Trophoblast cell (in vitro differentiated cells and primary cell): ENCODE measurements around the gene CUL4A.

Source experiments
- DNase-seq, 2 donors: peaks; one replicate each; pipeline ENCODE4 v3.0.0-alpha.2; 2016
- H2AFZ ChIP-seq: 2 replicates; pipeline ENCODE4 v1.6.1; 2013; ENCODE audit warnings: low read length, moderate library complexity, mild to moderate bottlenecking; ENCODE audit not compliant: insufficient read depth, poor library complexity
- H2AK5ac ChIP-seq: 2 replicates; pipeline ENCODE4 v1.6.1; 2013; ENCODE audit warnings: mild to moderate bottlenecking, low read length
- H2BK120ac ChIP-seq: 2 replicates; pipeline ENCODE4 v1.6.1; 2013; ENCODE audit warnings: low read length, mild to moderate bottlenecking, moderate library complexity; ENCODE audit not compliant: insufficient read depth, poor library complexity
- H2BK12ac ChIP-seq: 2 replicates; pipeline ENCODE4 v1.6.1; 2013; ENCODE audit warnings: mild to moderate bottlenecking, low read length, moderate library complexity
- H2BK5ac ChIP-seq: 2 replicates; pipeline ENCODE4 v1.6.1; 2013; ENCODE audit warnings: low read length, low read depth, moderate library complexity, mild to moderate bottlenecking; ENCODE audit not compliant: poor library complexity
- H3K14ac ChIP-seq: 2 replicates; pipeline ENCODE4 v1.6.1; 2013; ENCODE audit warnings: mild to moderate bottlenecking, low read length
- H3K18ac ChIP-seq: 2 replicates; pipeline ENCODE4 v1.6.1; 2013; ENCODE audit warnings: mild to moderate bottlenecking, low read length
- H3K23ac ChIP-seq: 2 replicates; pipeline ENCODE4 v1.6.1; 2013; ENCODE audit warnings: low read length
- H3K27ac ChIP-seq: 2 replicates; pipeline ENCODE4 v1.5.1; 2013; ENCODE audit warnings: low read depth, mild to moderate bottlenecking, inconsistent platforms, low read length, moderate library complexity
- H3K27me3 ChIP-seq: 2 replicates; pipeline ENCODE4 v1.6.1; 2013; ENCODE audit warnings: inconsistent platforms, mild to moderate bottlenecking, low read length, moderate library complexity; ENCODE audit not compliant: insufficient read depth
- H3K36me3 ChIP-seq, 2 experiments: 1 replicate in 1 of 2; 2 replicates in 1 of 2; pipeline ENCODE4 v1.6.1; 2013; ENCODE audit warnings: low read length in 2 of 2, mild to moderate bottlenecking in 2 of 2, moderate library complexity in 1 of 2; ENCODE audit not compliant: insufficient read depth in 2 of 2, control insufficient read depth in 1 of 2
- H3K4ac ChIP-seq: 2 replicates; pipeline ENCODE4 v1.6.1; 2013; ENCODE audit warnings: low read depth, mild to moderate bottlenecking, low read length, moderate library complexity
- H3K4me1 ChIP-seq, 2 experiments: 1 replicate in 1 of 2; 2 replicates in 1 of 2; pipeline ENCODE4 v1.6.1; 2013; ENCODE audit warnings: low read length in 2 of 2, mild to moderate bottlenecking in 2 of 2, moderate library complexity in 1 of 2; ENCODE audit not compliant: insufficient read depth in 2 of 2, control insufficient read depth in 1 of 2
- H3K4me2 ChIP-seq: 2 replicates; pipeline ENCODE4 v1.6.1; 2013; ENCODE audit warnings: inconsistent platforms, mild to moderate bottlenecking, low read length, moderate library complexity
- H3K4me3 ChIP-seq: 2 replicates; pipeline ENCODE4 v1.5.1; 2013; ENCODE audit warnings: mild to moderate bottlenecking, low read depth, low read length, inconsistent platforms
- H3K79me1 ChIP-seq: one replicate; pipeline ENCODE4 v1.6.1; 2013; ENCODE audit warnings: low read length
- H3K79me2 ChIP-seq: 2 replicates; pipeline ENCODE4 v1.6.1; 2013; ENCODE audit warnings: low read length, mild to moderate bottlenecking; ENCODE audit not compliant: control insufficient read depth, insufficient read depth, poor library complexity
- H3K9ac ChIP-seq: 2 replicates; pipeline ENCODE4 v1.6.1; 2013; ENCODE audit warnings: mild to moderate bottlenecking, low read length
- H3K9me3 ChIP-seq: 2 replicates; pipeline ENCODE4 v1.6.1; 2013; ENCODE audit warnings: low read depth, mild to moderate bottlenecking, control low read depth, inconsistent platforms, low read length; ENCODE audit not compliant: insufficient read depth
- H4K12ac ChIP-seq: 2 replicates; pipeline ENCODE4 v1.6.1; 2013; ENCODE audit warnings: low read depth, mild to moderate bottlenecking, low read length, moderate library complexity
- H4K8ac ChIP-seq: 2 replicates; pipeline ENCODE4 v1.6.1; 2013; ENCODE audit warnings: low read depth, mild to moderate bottlenecking, low read length, moderate library complexity
- H4K91ac ChIP-seq: one replicate; pipeline ENCODE4 v1.6.1; 2013; ENCODE audit warnings: low read depth, mild to moderate bottlenecking, low read length, moderate library complexity
- WGBS: extraction: QIAGEN DNeasy Blood & Tissue Kit; methylation state at CpG from one replicate; pipeline ENCODE4 v1.1.7; 2013; ENCODE audit warnings: missing lambda C conversion rate; ENCODE audit not compliant: insufficient read length, insufficient coverage; ENCODE audit errors: extremely low coverage; 5-methylcytosine and 5-hydroxymethylcytosine counted together

CUL4A gene

GRCh38 chr13:113205428-113205931 lies 3.9 kb upstream of the CUL4A start:
- peaks cover 0 to 5% of the 10 kb centered on the region in 2 experiments for H3K36me3 ChIP-seq
- no peak overlapping the region for H3K23ac ChIP-seq
- no CpG with 5 or more reads among the region's 5 CpGs for WGBS
- peaks cover 13% of the 10 kb centered on the region in 2 experiments for H3K4me1 ChIP-seq
- H2BK120ac ChIP-seq = no peak overlapping the region
- no peak overlapping the region for H3K14ac ChIP-seq
- no peak overlapping the region for H3K4me2 ChIP-seq
- no peak overlapping the region for H4K12ac ChIP-seq
- H4K8ac ChIP-seq = no peak overlapping the region
- peak overlapping the region; percentile 40 for H3K4ac ChIP-seq
- H3K4me3 ChIP-seq = no peak overlapping the region
- H3K79me2 ChIP-seq = peaks cover 19% of the 10 kb centered on the region
- H2AFZ ChIP-seq = no peak overlapping the region
- no peak overlapping the region for H2BK5ac ChIP-seq
- H2AK5ac ChIP-seq = no peak overlapping the region
- no peak overlapping the region for H2BK12ac ChIP-seq
- no peak overlapping the region for H3K9ac ChIP-seq
- no peak overlapping the region for H4K91ac ChIP-seq
- peaks cover 5% of the 10 kb centered on the region for H3K9me3 ChIP-seq
- peaks cover 20% of the 10 kb centered on the region for H3K79me1 ChIP-seq
- H3K18ac ChIP-seq = no peak overlapping the region
- H3K27me3 ChIP-seq = no peaks in the 10 kb centered on the region
- no peak overlapping the region for H3K27ac ChIP-seq
- no peak for DNase-seq

DNA sequence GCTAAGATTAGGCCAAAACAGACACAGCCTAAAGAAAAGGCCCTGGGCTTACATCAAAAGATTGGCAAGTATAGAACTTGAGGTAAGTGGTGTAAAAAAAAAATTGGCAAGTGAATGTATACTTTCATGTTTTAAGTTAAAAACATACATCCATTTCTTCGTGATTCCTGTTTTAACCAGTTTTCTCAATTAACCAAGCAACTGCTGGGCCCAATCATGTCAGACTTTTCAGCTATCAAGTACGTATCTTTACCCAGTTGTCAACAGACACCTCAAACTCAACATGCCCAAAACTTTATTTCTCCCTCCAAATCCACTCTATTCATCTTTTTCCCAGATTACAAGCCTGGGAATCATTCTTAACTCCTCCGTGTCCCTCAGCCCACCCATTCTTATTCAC lies 2.0 kb upstream of the CUL4A start:
- peaks cover 13% of the 10 kb centered on the region in 2 experiments for H3K4me1 ChIP-seq
- no peak overlapping the region for H2AK5ac ChIP-seq
- H3K4me3 ChIP-seq = no peak overlapping the region
- peaks cover 19% of the 10 kb centered on the region for H3K79me2 ChIP-seq
- no peak overlapping the region for H4K91ac ChIP-seq
- H3K14ac ChIP-seq = no peak overlapping the region
- peak overlapping the region; percentile 84 for H3K4me2 ChIP-seq
- no peak overlapping the region for H3K23ac ChIP-seq
- no peak overlapping the region for H2AFZ ChIP-seq
- no peak overlapping the region for H4K8ac ChIP-seq
- H4K12ac ChIP-seq = no peak overlapping the region
- H3K27ac ChIP-seq = no peak overlapping the region
- peaks cover 0 to 5% of the 10 kb centered on the region in 2 experiments for H3K36me3 ChIP-seq
- no peaks in the 10 kb centered on the region for H3K27me3 ChIP-seq
- H2BK5ac ChIP-seq = no peak overlapping the region
- H3K9me3 ChIP-seq = peaks cover 5% of the 10 kb centered on the region
- WGBS = no CpG with 5 or more reads among the region's 3 CpGs
- DNase-seq = no peak
- H3K79me1 ChIP-seq = peaks cover 20% of the 10 kb centered on the region
- H2BK120ac ChIP-seq = no peak overlapping the region
- H3K9ac ChIP-seq = no peak overlapping the region
- H3K18ac ChIP-seq = no peak overlapping the region
- H2BK12ac ChIP-seq = no peak overlapping the region
- H3K4ac ChIP-seq = no peak overlapping the region

GRCh38 chr13:113207890-113208420 lies 1.5 kb upstream of the CUL4A start:
- H3K79me2 ChIP-seq = peaks cover 19% of the 10 kb centered on the region
- peak overlapping the region; percentile 90 for H2AFZ ChIP-seq
- peak overlapping the region; percentile 57 for H3K9ac ChIP-seq
- DNase-seq = peak; percentile 86 to 88
- H3K18ac ChIP-seq = peak overlapping the region; percentile 71
- peaks cover 5% of the 10 kb centered on the region for H3K9me3 ChIP-seq
- H3K23ac ChIP-seq = peak overlapping the region; percentile 51
- peak overlapping the region; percentile 99 for H3K4me3 ChIP-seq
- peak overlapping the region; percentile 63 for H4K12ac ChIP-seq
- H3K79me1 ChIP-seq = peaks cover 20% of the 10 kb centered on the region
- H3K27ac ChIP-seq = peak overlapping the region; percentile 98
- H2AK5ac ChIP-seq = peak overlapping the region; percentile 42
- no CpG with 5 or more reads among the region's 44 CpGs for WGBS
- H3K27me3 ChIP-seq = no peaks in the 10 kb centered on the region
- H2BK120ac ChIP-seq = peak overlapping the region; percentile 27
- peak overlapping the region; percentile 84 for H3K4me2 ChIP-seq
- H4K8ac ChIP-seq = peak overlapping the region; percentile 93
- peaks cover 0 to 5% of the 10 kb centered on the region in 2 experiments for H3K36me3 ChIP-seq
- no peak overlapping the region for H2BK12ac ChIP-seq
- H4K91ac ChIP-seq = peak overlapping the region; percentile 56
- H3K4ac ChIP-seq = peak overlapping the region; percentile 31
- peak overlapping the region; percentile 34 for H2BK5ac ChIP-seq
- peaks cover 13% of the 10 kb centered on the region in 2 experiments for H3K4me1 ChIP-seq
- peak overlapping the region; percentile 56 for H3K14ac ChIP-seq

DNA sequence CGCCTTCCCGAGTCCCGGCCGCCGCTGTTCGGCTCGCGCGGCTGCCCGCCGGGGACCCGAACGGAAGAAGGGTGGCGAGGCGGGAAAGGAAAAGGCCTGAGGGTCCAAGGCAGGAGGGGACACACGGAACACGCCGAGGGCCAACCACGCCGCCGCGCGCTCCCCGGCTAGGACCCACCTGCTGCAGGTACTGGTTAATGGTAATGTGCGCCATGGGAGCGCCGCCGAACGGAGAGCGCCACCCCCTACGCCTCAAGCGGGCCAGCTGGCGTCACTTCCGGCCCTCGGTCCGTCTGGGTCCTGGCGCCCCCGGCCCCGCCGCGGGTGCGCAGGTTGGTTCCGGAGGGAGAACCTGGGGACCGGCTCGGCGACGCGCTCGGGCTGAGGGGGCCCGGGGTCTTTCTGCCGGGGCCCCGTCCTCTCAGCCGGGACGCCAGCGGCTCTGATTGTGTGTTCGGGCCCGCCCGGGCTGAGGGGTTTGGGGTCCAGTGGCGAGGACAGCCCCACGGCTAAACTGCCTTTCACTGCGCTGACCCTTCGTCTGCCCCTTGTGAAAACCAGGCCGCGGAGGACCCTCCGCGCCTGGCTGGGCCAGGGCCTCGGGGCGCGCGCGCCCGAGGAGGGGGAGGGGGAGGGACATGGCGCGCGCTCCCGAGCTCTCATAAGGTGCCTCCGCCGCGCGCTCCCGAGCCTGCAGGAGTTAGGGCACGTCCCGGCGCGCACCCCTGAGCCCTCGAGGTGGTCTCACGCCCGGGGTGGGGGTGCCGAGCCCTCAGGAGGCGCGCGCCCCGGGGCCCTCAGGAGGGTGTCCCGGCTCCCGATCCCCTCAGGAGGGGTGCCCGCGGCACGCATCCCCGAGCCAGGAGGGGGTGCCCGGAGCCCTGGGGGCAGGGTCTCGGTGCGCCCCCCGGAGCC lies 735 bp upstream of the CUL4A start, which contains the start of gene PCID2:
Gene PCID2 (minus strand): TSS at position 249 of the 915 bp plus-strand sequence. CDS start 35 bp downstream, at position 214.
- H3K27ac ChIP-seq = peak within 1 kb of the TSS; percentile 98
- no peaks in the 10 kb centered on the region for H3K27me3 ChIP-seq

More for the DNA sequence above, 735 bp upstream of the CUL4A start, which contains the start of gene PCID2:
- DNase-seq = peak; percentile 86 to 96
- H2BK12ac ChIP-seq = peak within 1 kb of the TSS; percentile 47
- H3K14ac ChIP-seq = peak within 1 kb of the TSS; percentile 98
- H4K12ac ChIP-seq = peak within 1 kb of the TSS; percentile 100
- peak within 1 kb of the TSS; percentile 99 for H3K4ac ChIP-seq
- peak within 1 kb of the TSS; percentile 90 for H3K18ac ChIP-seq
- peak within 1 kb of the TSS; percentile 95 for H2AFZ ChIP-seq
- peak within 1 kb of the TSS; percentile 95 for H3K4me2 ChIP-seq
- peaks cover 20% of the 10 kb centered on the region for H3K79me2 ChIP-seq
- peak within 1 kb of the TSS; percentile 96 for H2AK5ac ChIP-seq
- H3K36me3 ChIP-seq = peaks cover 1 to 7% of the 10 kb centered on the region in 2 experiments
- peaks cover 5% of the 10 kb centered on the region for H3K9me3 ChIP-seq
- peak within 1 kb of the TSS; percentile 100 for H4K91ac ChIP-seq
- peaks cover 20% of the 10 kb centered on the region for H3K79me1 ChIP-seq
- H3K23ac ChIP-seq = peak within 1 kb of the TSS; percentile 51
- H3K9ac ChIP-seq = peak within 1 kb of the TSS; percentile 91
- peak within 1 kb of the TSS; percentile 99 for H4K8ac ChIP-seq
- WGBS = no CpG with 5 or more reads among the region's 103 CpGs
- H3K4me3 ChIP-seq = peak within 1 kb of the TSS; percentile 99
- H2BK5ac ChIP-seq = peak within 1 kb of the TSS; percentile 98
- peak within 1 kb of the TSS; percentile 98 for H2BK120ac ChIP-seq
- H3K4me1 ChIP-seq = peaks cover 11 to 12% of the 10 kb centered on the region in 2 experiments
